NOMO-1 (cell line): Measurements from ENCODE around the gene SYT15.
A peak's percentile ranks its signal among the peaks of the same experiment; 100 is the strongest.

Experiments used
- DNase-seq, 2 experiments: peaks; one replicate each; lab custom pipeline; 2025; ENCODE audit not compliant: unreplicated experiment in 2 of 2; lab: John Stamatoyannopoulos, UW

The SYT15 gene

GRCh38 chr10:46544989-46545791, 33.7 kb upstream of the SYT15 start:
- DNase-seq: peak in 1 of 2 experiments; percentile 30

DNA sequence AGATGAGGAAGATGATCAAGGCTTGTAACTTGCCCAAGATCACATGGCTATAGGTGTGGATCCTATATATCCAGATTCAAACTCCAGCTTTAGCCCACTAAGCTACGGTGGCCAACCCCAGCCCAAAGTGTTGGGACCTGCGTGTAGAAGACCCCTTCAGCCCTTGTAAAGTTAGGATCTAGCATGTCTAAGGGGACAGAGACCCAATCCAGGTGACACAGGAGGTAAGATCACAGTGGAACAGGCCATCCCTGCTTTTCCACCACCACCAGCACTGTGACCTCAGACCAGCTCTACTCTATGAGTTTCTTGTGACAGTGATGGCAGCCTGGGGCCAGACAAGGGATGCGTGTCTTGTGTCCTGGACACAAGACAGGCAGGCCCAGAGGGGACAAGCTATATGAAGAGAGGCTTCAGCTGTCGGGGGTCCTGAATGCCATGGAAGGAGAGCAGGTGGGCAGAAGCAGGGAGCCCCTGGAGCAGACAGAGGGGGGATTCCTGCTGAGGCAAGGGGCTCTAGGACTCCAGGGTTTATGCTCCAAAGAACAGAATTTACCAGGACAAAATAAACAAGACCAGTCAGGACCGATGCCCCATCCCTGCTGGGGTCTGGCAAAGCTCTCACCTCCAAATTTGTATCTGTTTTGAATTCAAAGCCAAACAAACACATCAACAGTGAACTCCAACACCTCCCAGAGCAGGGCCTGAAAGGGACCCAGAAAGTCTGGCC, 32.9 kb upstream of the SYT15 start:
- no peak for DNase-seq

GRCh38 chr10:46546591-46547540, 32.1 kb upstream of the SYT15 start:
- no peak for DNase-seq

DNA sequence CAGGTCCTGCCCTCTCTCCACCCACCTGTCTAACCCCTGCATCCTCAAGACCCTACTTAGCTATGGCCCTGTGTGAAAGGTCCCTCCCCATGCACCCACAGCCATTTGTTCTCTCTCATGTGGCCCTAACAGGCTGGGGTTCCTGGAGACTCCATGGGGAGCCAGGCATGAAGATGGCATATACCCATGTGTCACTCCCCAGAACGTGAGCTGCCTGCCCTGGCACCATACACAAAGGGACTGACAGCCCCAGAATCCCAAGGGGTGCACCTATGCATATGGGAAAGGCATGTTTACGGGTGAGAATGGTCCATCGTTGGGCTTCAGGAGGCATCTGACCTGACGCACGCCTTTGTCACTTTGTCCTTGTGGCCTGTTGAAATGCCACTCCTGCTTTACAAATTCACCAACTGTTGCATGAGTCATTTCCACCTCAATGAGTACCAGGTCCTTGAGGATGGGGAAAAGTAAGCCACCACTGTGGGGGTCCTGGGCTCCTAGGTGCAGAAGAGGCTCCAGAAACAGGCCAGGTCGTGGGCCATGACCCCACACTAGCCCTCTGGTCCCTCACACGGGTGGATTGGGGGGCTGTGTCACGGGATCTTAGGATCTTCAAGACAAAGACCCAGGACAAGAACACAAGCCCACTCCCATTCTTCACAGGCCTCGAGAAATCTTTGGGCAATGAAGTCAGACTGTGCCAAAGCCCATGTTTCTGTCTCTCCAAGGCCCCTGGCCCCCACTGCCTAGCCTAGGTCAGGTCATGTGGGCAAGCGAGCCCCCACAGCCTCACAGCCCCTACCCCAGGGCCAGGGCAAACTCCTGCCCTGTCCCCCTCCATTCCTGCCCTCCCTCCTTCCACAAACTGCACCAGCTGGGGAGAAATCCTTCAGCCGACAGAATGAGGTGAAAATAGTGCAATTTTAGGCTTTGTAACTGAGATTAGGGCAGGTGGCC, 31.1 kb upstream of the SYT15 start:
- no peak for DNase-seq

DNA sequence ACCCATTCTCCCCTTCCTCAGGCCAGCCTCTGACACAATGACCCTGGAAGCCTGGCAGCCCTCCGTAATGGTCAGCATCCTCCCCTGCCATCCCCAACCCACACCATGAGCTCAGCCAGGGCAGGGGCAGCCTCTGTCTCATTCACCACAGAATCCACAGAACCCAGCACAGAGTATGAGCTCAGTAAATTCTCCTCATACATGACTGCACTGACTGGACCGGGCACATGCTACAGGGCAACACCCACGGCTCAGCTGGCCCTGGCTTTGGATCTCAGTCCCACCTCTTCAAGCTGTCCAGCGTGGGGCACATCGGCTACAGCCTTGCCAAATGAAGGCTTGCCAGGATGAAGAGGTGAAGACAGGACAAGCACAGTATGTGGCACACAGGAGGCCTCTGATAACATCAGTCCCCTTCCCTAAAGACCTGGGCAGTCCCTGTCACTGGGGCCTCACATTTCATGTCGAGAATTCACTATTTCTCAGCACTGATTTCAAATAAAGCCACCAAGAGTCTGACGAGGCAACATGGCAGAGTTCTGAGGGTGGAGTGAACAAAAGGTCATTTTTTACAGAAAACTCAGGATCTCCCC, 30.3 kb upstream of the SYT15 start:
- DNase-seq: no peak

GRCh38 chr10:46549171-46550075, 29.5 kb upstream of the SYT15 start:
- no peak for DNase-seq

GRCh38 chr10:46550076-46550790, 28.7 kb upstream of the SYT15 start:
- DNase-seq: no peak

DNA sequence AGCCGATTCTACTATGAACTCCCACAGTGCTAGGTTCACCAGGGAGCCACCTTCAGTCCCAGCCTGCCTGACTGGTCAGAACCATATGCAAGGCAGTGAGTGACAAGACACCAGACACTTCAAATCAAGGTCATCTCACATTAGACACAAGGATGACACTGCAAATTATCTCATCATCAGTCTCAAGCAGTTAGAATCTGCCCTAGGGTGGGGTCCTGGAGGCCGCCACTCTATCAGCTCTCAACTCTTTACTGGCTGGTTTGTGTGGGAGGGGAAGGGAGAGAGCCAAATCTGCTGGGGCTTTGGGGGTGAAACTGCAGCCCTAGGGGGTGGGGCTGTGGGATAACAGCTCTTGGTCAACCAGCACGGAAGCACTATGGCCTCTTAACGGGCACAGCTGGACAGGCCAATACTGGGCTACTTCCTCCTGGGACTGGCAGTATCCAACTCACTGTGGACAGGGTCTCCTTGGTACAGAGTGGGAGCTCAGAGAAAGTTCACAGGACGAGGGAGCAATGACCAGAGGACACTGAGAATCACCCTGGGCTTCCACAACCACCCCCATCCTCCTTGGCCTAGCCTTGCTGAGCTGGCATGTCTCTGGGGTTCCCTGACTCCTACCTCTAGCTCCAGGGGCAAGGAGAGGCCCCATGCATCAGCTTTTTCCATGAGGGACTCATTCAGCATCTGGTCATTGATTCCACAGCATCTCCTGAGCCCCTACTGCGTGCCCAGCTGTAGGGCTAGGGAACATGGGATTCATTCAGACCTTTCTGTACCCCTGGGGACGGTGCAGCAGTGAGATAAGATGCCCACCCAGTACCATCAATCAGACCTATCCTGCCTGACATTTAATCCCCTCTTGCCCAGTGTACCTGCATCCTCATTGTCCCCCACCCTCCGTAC, 27.9 kb upstream of the SYT15 start:
- DNase-seq: no peak

GRCh38 chr10:46551701-46552525, 27.0 kb upstream of the SYT15 start:
- DNase-seq: no peak

DNA sequence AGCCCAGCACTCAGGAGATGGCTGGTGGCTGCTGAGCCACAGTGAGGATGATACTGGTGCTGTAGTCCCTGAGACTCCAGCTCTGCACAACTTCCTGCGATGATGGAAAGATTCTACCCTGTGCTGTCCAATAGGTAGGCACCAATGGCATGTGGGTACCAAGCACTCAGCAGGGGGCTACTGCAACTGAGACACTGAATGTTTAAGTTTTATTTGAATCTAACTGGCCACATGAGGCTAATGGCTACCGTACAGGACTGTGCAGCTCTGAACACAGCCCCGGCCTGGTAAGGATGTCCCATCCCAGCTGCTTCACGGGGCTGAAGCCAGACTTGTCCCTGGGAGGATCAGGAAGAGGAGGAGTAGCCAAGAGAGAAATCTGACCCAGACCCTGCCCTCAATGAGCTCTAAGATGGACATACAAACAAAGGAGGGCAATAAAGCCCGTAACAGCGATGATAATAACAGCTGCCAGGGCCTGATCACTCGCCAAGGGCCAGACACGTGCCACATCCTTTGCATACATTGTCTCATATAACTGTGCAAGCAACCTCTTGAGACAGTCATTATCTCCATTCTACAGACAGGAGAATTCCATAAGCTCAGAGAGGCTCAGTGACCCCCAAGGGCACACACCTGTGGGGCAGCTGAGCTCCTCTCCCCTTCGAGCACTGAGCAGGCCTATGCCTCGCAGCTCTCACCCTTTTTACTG, 26.2 kb upstream of the SYT15 start:
- DNase-seq: no peak

DNA sequence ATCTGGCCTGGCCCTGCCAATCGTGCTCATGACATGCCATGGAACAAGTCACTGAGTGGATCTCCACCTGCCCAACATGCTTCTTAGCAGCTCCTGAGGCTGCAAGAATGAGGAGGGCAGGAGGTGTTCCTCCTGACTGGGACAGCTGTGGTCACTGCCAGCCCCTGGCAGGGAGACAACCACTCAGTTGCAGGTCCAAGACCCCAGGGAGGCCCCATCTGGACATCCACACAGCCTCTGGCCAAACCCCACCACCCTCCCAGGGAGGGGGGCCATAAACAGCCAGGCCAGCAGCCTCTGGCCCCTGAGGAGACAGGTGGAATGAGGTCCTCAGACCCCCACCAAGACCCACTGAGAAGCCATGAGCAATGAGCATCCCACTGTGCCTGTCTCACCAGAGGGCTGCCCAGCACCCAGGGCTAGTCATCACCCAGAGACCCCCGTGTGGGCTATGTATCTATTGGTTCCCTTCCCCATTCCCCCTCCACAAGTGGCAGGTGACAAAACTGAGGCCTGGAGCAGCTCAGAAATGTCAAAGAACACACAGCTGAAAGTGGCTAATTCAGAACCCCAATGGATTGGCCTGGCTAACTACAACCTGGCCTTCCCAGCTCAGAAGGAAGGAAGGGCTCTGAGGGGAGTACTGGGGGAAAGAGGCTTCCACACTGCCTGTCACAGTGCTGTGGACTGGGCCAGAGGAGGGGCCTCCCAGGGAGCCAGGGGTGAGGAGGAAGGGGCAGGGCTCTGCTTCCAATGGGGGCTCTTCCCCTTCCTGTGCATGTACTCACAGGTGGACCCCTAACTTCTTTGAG, 25.5 kb upstream of the SYT15 start:
- DNase-seq: no peak

GRCh38 chr10:46554166-46554781, 24.7 kb upstream of the SYT15 start:
- DNase-seq: no peak

GRCh38 chr10:46555366-46555712, 23.6 kb upstream of the SYT15 start:
- no peak for DNase-seq
